AG09309 (cell line): ENCODE results near the gene CDH12.

Experiments
- DNase-seq: peaks from one replicate; pipeline ENCODE4 v3.0.0-alpha.2; 2010; ENCODE audit warnings: low read depth
- H3K4me3 ChIP-seq: 2 replicates; pipeline ENCODE4 v1.5.1; 2011; ENCODE audit warnings: mild to moderate bottlenecking, low read depth, low read length, moderate library complexity; ENCODE audit not compliant: control insufficient read depth
- TF ChIP-seq, protein P1 (sequence below): IDR thresholded peaks from 2 replicates; pipeline ENCODE4 v1.5.1; 2011; ENCODE audit warnings: mild to moderate bottlenecking, low read depth, low read length, inconsistent platforms; ENCODE audit not compliant: insufficient read depth, control insufficient read depth; ENCODE audit errors: missing control alignments

The CDH12 gene

DNA sequence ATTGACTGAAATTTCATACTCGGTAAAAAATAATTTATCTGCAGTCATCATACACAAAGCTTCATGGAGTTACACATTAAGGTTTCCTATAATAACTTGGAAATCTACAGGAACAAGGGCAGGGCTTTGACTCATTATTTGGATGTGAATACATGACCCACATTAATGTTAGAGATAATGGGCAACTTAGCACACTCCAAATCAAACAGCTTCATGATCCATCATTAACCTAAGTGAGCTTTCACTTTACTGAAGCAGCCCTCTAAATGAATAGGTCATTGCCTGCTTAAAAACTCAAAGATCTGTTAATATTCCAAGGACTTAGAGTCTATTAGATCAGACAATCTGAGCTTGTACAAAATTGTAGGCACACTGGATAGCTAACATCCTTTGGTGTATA lies 9.0 kb downstream of the CDH12 start:
- DNase-seq = no peak
- H3K4me3 ChIP-seq = no peak overlapping the region
- TF ChIP-seq, protein P1, sequence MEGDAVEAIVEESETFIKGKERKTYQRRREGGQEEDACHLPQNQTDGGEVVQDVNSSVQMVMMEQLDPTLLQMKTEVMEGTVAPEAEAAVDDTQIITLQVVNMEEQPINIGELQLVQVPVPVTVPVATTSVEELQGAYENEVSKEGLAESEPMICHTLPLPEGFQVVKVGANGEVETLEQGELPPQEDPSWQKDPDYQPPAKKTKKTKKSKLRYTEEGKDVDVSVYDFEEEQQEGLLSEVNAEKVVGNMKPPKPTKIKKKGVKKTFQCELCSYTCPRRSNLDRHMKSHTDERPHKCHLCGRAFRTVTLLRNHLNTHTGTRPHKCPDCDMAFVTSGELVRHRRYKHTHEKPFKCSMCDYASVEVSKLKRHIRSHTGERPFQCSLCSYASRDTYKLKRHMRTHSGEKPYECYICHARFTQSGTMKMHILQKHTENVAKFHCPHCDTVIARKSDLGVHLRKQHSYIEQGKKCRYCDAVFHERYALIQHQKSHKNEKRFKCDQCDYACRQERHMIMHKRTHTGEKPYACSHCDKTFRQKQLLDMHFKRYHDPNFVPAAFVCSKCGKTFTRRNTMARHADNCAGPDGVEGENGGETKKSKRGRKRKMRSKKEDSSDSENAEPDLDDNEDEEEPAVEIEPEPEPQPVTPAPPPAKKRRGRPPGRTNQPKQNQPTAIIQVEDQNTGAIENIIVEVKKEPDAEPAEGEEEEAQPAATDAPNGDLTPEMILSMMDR = no peak

DNA sequence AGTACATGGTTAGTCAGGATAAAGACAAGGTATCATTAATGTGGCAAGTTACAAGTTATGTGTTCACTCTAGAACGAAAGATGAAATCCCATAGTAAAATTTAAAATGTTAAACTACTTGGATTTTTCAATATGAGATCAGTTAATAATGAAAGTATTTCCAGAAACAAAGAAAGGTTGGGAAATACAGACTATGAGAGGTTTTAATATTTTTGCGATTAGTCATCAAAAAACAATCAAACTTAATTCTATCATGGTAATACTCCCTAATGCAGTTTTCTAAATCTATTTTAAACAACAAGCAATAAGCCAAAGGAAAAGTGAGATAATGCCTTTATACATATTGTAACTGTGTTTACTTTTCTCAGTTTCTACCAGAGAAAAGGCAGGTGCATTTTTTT lies 10.6 kb downstream of the CDH12 start:
- DNase-seq = no peak
- TF ChIP-seq, protein P1 = no peak
- no peak overlapping the region for H3K4me3 ChIP-seq

DNA sequence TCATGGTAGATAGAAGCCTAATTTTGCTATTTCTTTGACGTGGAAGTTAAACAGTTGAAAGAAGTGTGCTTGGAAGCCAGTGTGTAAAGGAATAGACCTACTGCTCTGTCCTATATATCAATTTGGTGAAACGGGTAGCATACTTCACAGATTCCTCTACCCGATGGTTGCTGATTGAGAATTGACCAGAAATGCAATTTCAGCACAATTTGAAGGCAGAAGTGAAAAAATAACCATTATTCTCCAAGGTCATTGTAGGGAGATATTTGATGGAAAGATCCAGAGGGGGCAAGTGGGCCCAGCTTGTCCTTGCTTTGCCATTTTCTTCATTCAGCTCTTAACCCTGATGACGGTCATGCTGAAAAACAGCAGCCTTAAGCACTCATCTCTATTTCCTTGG lies 15.3 kb downstream of the CDH12 start:
- TF ChIP-seq, protein P1 = no peak
- DNase-seq = no peak
- H3K4me3 ChIP-seq = no peak overlapping the region

DNA sequence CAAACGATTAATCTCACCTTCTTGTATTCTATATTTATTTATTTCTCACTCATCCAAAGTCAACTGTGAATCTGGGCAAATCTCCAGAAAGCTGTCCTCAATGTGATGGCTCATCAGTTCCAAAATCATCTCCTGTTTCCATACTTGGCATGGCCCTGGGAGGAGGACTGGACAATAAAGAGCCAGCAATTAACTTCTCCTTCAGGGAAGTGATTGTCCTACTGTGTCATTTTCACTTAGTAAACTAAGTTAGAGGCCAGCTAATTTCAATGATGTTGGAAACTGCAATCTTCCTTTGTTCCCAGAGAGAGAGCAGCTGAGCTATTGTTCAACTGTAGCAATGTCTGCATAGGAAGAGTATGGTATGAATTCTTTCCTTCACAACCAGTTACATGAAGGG lies 17.5 kb downstream of the CDH12 start:
- no peak overlapping the region for H3K4me3 ChIP-seq
- no peak for DNase-seq
- TF ChIP-seq, protein P1 = no peak

DNA sequence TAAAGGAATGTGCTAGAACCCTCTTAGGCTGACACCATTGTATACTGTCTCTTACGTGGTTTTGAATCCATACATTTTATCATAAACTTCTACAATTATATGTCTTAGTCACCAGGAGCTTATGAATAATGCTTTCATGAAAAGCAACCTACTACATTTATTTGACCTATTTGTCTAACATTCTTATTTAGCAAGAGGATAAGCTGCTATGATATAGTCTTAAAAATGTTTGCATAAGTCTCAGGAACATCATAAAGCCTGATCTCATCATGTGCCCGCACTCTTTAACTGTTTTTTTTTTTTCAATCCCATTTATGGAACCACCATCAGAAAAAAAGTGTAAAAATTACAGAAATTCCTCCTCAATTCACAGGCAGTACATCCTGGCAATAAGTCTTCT lies 59.7 kb downstream of the CDH12 start:
- TF ChIP-seq, protein P1 = no peak
- no peak for DNase-seq
- H3K4me3 ChIP-seq = no peak overlapping the region

DNA sequence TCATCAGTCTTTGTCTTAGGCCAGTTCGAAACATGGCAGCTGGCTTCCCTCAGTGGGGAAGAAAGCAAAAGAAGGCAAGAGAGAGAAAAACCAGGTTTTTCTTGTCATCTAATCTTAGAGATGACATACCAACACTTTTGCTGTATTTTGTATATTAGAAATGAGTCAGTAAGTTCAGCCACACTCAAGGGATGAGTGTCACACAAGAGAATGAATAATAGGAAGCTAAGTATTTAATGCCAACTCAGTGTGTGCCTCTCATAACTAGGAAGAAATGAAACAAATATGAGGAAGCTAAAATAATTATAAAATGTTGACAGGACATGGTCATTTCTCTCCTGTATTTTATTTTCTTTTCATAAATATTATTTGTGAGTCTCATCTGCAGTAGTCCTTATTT lies 65.3 kb downstream of the CDH12 start:
- TF ChIP-seq, protein P1 = no peak
- no peak for DNase-seq
- H3K4me3 ChIP-seq = no peak overlapping the region

DNA sequence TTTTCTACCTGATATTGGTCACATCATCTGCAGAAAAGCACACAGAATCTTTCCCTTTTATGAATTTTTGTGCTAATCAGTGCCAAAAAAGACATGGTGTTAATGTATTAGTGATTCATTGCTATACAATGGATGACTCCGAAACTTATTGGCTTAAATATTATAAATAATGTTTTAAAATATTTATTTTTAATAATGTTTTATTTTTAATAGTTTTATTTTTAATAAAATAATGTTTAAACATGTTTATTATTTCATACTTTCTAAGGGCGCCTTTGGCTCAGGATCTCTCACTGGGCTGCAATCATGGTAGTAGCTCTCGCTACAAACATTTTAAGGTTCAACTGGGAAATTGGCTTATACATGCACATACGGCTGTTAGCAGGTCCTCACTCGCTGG lies 65.7 kb downstream of the CDH12 start:
- DNase-seq = no peak
- H3K4me3 ChIP-seq = no peak overlapping the region
- TF ChIP-seq, protein P1 = no peak
